NCI-H128 (cell line): ENCODE results near the gene SLC26A11.
"Not testable (repeated sequence)": the region's sequence is repeated elsewhere in the genome, so short reads cannot be mapped to it uniquely, and the experiment has no call there.

Experiments used
- DNase-seq: peaks from one replicate; lab custom pipeline; 2025; ENCODE audit not compliant: unreplicated experiment; lab: John Stamatoyannopoulos, UW

The SLC26A11 gene

GRCh38 chr17:80243526-80244433, 23.6 kb downstream of the SLC26A11 start:
- no peak for DNase-seq

- DNase-seq = not testable (repeated sequence)
These were observed 24.2 kb downstream of the SLC26A11 start for GRCh38 chr17:80244448-80244847.

- no peak for DNase-seq
These were observed 24.8 kb downstream of the SLC26A11 start for GRCh38 chr17:80244871-80245509.

- DNase-seq = no peak
These were observed 25.5 kb downstream of the SLC26A11 start for GRCh38 chr17:80245566-80246265.

GRCh38 chr17:80246266-80246681, 26.0 kb downstream of the SLC26A11 start:
- DNase-seq = no peak

- DNase-seq = no peak
These were observed 26.5 kb downstream of the SLC26A11 start for GRCh38 chr17:80246726-80247125.

- DNase-seq = no peak
These were observed 27.3 kb downstream of the SLC26A11 start for GRCh38 chr17:80247561-80247960.

GRCh38 chr17:80248001-80248893, 28.0 kb downstream of the SLC26A11 start:
- no peak for DNase-seq

GRCh38 chr17:80248894-80249710, 28.9 kb downstream of the SLC26A11 start:
- DNase-seq = no peak

GRCh38 chr17:80251966-80252365, 31.7 kb downstream of the SLC26A11 start:
- no peak for DNase-seq

- DNase-seq = peak; percentile 19
These were observed 32.6 kb downstream of the SLC26A11 start for GRCh38 chr17:80252871-80253270.

GRCh38 chr17:80253631-80254395, 33.6 kb downstream of the SLC26A11 start:
- no peak for DNase-seq

GRCh38 chr17:80254396-80255251, 34.4 kb downstream of the SLC26A11 start:
- DNase-seq = no peak

GRCh38 chr17:80256034-80256350, 35.8 kb downstream of the SLC26A11 start:
- no peak for DNase-seq

- no peak for DNase-seq
These were observed 37.5 kb downstream of the SLC26A11 start for GRCh38 chr17:80257716-80258213.

GRCh38 chr17:80258296-80258695, 38.1 kb downstream of the SLC26A11 start:
- not testable (repeated sequence) for DNase-seq

GRCh38 chr17:80259457-80260068, 39.3 kb downstream of the SLC26A11 start:
- DNase-seq = no peak
